Hippocampal formation (tissue), 2 donors: ENCODE results near the gene GALR3.

ENCODE experiments used
- DNase-seq, 2 donors: peaks; one replicate each; lab custom pipeline; 2025; lab: John Stamatoyannopoulos, UW

Gene GALR3

GRCh38 chr22:37803639-37804351, 19.4 kb upstream of the GALR3 start:
- no peak for DNase-seq

- DNase-seq, result no peak
These were observed 18.8 kb upstream of the GALR3 start for GRCh38 chr22:37804352-37804880.

- peak; percentile 63 to 78 for DNase-seq
These were observed 18.0 kb upstream of the GALR3 start for GRCh38 chr22:37804881-37805809.

- DNase-seq, result no peak
These were observed 17.3 kb upstream of the GALR3 start for GRCh38 chr22:37805810-37806277.

- no peak for DNase-seq
These were observed 16.5 kb upstream of the GALR3 start for GRCh38 chr22:37806409-37807333.

GRCh38 chr22:37807410-37808293, 15.5 kb upstream of the GALR3 start, which contains the start of gene GCAT:
Gene GCAT, plus strand, starts transcription at chr22:37807934. Its CDS starts 34 bp downstream, at chr22:37807968.
- peak; percentile 90 to 91 for DNase-seq

- DNase-seq, result no peak
These were observed 14.9 kb upstream of the GALR3 start for GRCh38 chr22:37808294-37808657.

- DNase-seq, result no peak
These were observed 13.4 kb upstream of the GALR3 start for GRCh38 chr22:37809672-37810333.

- no peak for DNase-seq
These were observed 11.3 kb upstream of the GALR3 start for GRCh38 chr22:37811867-37812266.

GRCh38 chr22:37812869-37813678, 10.1 kb upstream of the GALR3 start:
- DNase-seq, result no peak

- DNase-seq, result no peak
These were observed 7.6 kb upstream of the GALR3 start for GRCh38 chr22:37815593-37815992.

- DNase-seq, result no peak
These were observed 6.5 kb upstream of the GALR3 start for GRCh38 chr22:37816543-37817180.

GRCh38 chr22:37817705-37818408, 5.3 kb upstream of the GALR3 start:
- DNase-seq, result peak; percentile 75 to 80

GRCh38 chr22:37818409-37819104, 4.6 kb upstream of the GALR3 start:
- no peak for DNase-seq

GRCh38 chr22:37819105-37819433, 4.1 kb upstream of the GALR3 start:
- DNase-seq, result no peak

- no peak for DNase-seq
These were observed 2.8 kb upstream of the GALR3 start for GRCh38 chr22:37820350-37820749.

GRCh38 chr22:37822079-37822833, 926 bp upstream of the GALR3 start:
- DNase-seq, result no peak
